HEK293 (cell line): ENCODE results near the gene B3GNT8.

Experiments
- PRDM1 ChIP-seq: fragments of 450-650 bp; formaldehyde crosslinking; IDR thresholded peaks from 2 replicates; pipeline ENCODE4; 2016; ENCODE audit warnings: missing biosample characterization, missing genetic modification characterization
- PRDM10 ChIP-seq: fragments of 450-650 bp; formaldehyde crosslinking; IDR thresholded peaks from 2 replicates; pipeline ENCODE4 v1.5.1; 2016; ENCODE audit warnings: missing biosample characterization, missing genetic modification characterization
- RBAK ChIP-seq: fragments of 450-650 bp; formaldehyde crosslinking; IDR thresholded peaks from 2 replicates; pipeline ENCODE4 v1.5.1; 2016; ENCODE audit warnings: missing biosample characterization, missing genetic modification characterization
- SP2 ChIP-seq: fragments of 450-650 bp; formaldehyde crosslinking; IDR thresholded peaks from 2 replicates; pipeline ENCODE4 v1.5.1; 2016; ENCODE audit warnings: missing biosample characterization, missing genetic modification characterization
- TSHZ1 ChIP-seq: fragments of 450-650 bp; formaldehyde crosslinking; IDR thresholded peaks from 2 replicates; pipeline ENCODE4 v1.5.1; 2016; ENCODE audit warnings: missing biosample characterization, missing genetic modification characterization, borderline replicate concordance
- ZBTB21 ChIP-seq: fragments of 450-650 bp; formaldehyde crosslinking; IDR thresholded peaks from 2 replicates; pipeline ENCODE4 v1.5.1; 2017; ENCODE audit warnings: missing biosample characterization, missing genetic modification characterization
- ZFP69B ChIP-seq: fragments of 450-650 bp; formaldehyde crosslinking; IDR thresholded peaks from 2 replicates; pipeline ENCODE4 v1.5.1; 2016; ENCODE audit warnings: missing biosample characterization, missing genetic modification characterization
- ZNF138 ChIP-seq: fragments of 450-650 bp; formaldehyde crosslinking; IDR thresholded peaks from 2 replicates; pipeline ENCODE4 v1.5.1; 2016; ENCODE audit warnings: missing biosample characterization, missing genetic modification characterization, borderline replicate concordance
- ZNF266 ChIP-seq: fragments of 450-650 bp; formaldehyde crosslinking; IDR thresholded peaks from 2 replicates; pipeline ENCODE4 v1.5.1; 2016; ENCODE audit warnings: missing biosample characterization, missing genetic modification characterization, low read depth
- ZNF292 ChIP-seq: fragments of 450-650 bp; formaldehyde crosslinking; IDR thresholded peaks from 2 replicates; pipeline ENCODE4 v1.5.1; 2016; ENCODE audit warnings: low read depth, missing biosample characterization, missing genetic modification characterization, borderline replicate concordance
- ZNF324 ChIP-seq: fragments of 450-650 bp; formaldehyde crosslinking; IDR thresholded peaks from 2 replicates; pipeline ENCODE4 v1.5.1; 2016; ENCODE audit warnings: missing biosample characterization, missing genetic modification characterization
- ZNF341 ChIP-seq: fragments of 450-650 bp; formaldehyde crosslinking; IDR thresholded peaks from 2 replicates; pipeline ENCODE4; 2016; ENCODE audit warnings: low read depth, missing biosample characterization, missing genetic modification characterization
- ZNF433 ChIP-seq: fragments of 450-650 bp; formaldehyde crosslinking; IDR thresholded peaks from 2 replicates; pipeline ENCODE4 v1.5.1; 2016; ENCODE audit warnings: missing biosample characterization, missing genetic modification characterization, low read depth
- ZNF521 ChIP-seq: fragments of 450-650 bp; formaldehyde crosslinking; IDR thresholded peaks from 2 replicates; pipeline ENCODE4 v1.5.1; 2017; ENCODE audit warnings: missing biosample characterization, mild to moderate bottlenecking, missing genetic modification characterization
- ZNF558 ChIP-seq: fragments of 450-650 bp; formaldehyde crosslinking; IDR thresholded peaks from 2 replicates; pipeline ENCODE4 v1.5.1; 2016; ENCODE audit warnings: missing biosample characterization, missing genetic modification characterization
- ZNF561 ChIP-seq: fragments of 450-650 bp; IDR thresholded peaks from 2 replicates; pipeline ENCODE4 v1.5.1; 2018; ENCODE audit warnings: missing biosample characterization, missing genetic modification characterization, borderline replicate concordance
- ZNF654 ChIP-seq: fragments of 450-650 bp; formaldehyde crosslinking; IDR thresholded peaks from 2 replicates; pipeline ENCODE4 v1.5.1; 2016; ENCODE audit warnings: low read depth, missing biosample characterization, missing genetic modification characterization
- ZNF670 ChIP-seq: fragments of 450-650 bp; formaldehyde crosslinking; IDR thresholded peaks from 2 replicates; pipeline ENCODE4 v1.5.1; 2016; ENCODE audit warnings: missing biosample characterization, missing genetic modification characterization, low read depth
- ZNF677 ChIP-seq: fragments of 450-650 bp; IDR thresholded peaks from 2 replicates; pipeline ENCODE4 v1.5.0; 2018; ENCODE audit warnings: missing biosample characterization, mild to moderate bottlenecking, missing genetic modification characterization, moderate library complexity
- ZNF837 ChIP-seq: fragments of 450-650 bp; formaldehyde crosslinking; IDR thresholded peaks from 2 replicates; pipeline ENCODE4 v1.5.1; 2016; ENCODE audit warnings: missing biosample characterization, missing genetic modification characterization
- ZNF843 ChIP-seq: fragments of 450-650 bp; formaldehyde crosslinking; IDR thresholded peaks from 2 replicates; pipeline ENCODE4 v1.5.1; 2016; ENCODE audit warnings: missing biosample characterization, missing genetic modification characterization
- TF ChIP-seq, protein P1 (sequence below): sonication (generic); formaldehyde crosslinking; IDR thresholded peaks from 2 replicates; pipeline ENCODE4 v1.8.1; 2022; ENCODE audit warnings: mild to moderate bottlenecking, moderate library complexity, missing genetic modification reagents
- TF ChIP-seq, protein P2 (sequence below): fragments of 450-650 bp; formaldehyde crosslinking; IDR thresholded peaks from 2 replicates; pipeline ENCODE4 v1.5.1; 2016; ENCODE audit warnings: missing biosample characterization, missing genetic modification characterization
- TF ChIP-seq, protein P3 (sequence below): fragments of 450-650 bp; IDR thresholded peaks from 2 replicates; pipeline ENCODE4 v1.5.1; 2018; ENCODE audit warnings: missing biosample characterization, missing genetic modification characterization
- TF ChIP-seq, protein P4 (sequence below): fragments of 450-650 bp; formaldehyde crosslinking; IDR thresholded peaks from 2 replicates; pipeline ENCODE4 v1.5.1; 2017; ENCODE audit warnings: missing biosample characterization, missing genetic modification characterization

The B3GNT8 gene

DNA sequence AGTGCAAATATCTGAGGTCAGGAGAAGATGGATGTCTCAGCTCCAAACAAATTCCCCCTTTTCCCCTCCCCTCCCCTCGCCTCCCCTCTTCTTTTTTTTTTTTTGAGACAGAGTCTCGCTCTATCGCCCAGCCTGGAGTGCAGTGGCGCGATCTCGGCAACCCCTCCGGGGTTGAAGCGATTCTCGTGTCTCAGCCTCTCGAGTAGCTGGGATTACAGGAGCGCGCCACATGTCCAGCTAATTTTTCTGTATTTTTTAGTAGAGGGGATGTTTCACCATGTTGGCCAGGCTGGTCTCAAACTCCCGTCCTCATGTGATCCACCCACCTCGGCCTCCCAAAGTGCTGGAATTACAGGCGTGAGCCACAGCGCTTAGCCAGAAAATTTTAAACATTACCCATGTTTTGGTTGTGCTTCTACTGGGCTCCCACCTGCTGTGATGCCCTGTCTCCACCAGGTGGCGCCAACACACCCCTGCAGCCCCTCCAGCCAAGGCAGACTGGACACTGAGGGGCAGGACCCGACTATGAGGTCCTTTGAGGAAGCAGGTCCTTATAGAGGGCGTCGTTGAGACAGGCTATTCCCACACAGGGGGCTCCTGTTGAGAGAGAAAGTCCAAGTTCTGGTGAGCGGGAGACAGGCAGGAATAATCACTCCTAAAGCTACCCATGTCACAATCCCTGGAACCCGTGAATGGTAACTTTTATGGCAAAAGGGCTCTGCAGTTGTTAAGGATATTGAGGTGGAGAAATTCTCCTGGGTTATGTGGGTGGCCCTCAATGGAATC lies 22.1 kb upstream of the B3GNT8 start (continued):
- TF ChIP-seq RBAK = no peak
- no peak for TF ChIP-seq ZNF266
- TF ChIP-seq ZBTB21 (tag by site-specific recombination) = no peak
- TF ChIP-seq ZNF677 (tag by site-specific recombination) = no peak
- TF ChIP-seq SP2 (tag by site-specific recombination) = no peak
- no peak for TF ChIP-seq ZNF324 (tag by site-specific recombination)
- no peak for TF ChIP-seq ZNF521 (tag by site-specific recombination)
- TF ChIP-seq ZNF654 (tag by site-specific recombination) = peak; percentile 87
- TF ChIP-seq ZNF433 = no peak
- no peak for TF ChIP-seq ZNF837 (tag by site-specific recombination)
- TF ChIP-seq PRDM1 (tag by site-specific recombination) = no peak
- TF ChIP-seq, protein P1, sequence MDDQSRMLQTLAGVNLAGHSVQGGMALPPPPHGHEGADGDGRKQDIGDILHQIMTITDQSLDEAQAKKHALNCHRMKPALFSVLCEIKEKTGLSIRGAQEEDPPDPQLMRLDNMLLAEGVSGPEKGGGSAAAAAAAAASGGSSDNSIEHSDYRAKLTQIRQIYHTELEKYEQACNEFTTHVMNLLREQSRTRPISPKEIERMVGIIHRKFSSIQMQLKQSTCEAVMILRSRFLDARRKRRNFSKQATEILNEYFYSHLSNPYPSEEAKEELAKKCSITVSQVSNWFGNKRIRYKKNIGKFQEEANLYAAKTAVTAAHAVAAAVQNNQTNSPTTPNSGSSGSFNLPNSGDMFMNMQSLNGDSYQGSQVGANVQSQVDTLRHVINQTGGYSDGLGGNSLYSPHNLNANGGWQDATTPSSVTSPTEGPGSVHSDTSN (CRISPR knock-in tag) = no peak
- TF ChIP-seq, protein P2, sequence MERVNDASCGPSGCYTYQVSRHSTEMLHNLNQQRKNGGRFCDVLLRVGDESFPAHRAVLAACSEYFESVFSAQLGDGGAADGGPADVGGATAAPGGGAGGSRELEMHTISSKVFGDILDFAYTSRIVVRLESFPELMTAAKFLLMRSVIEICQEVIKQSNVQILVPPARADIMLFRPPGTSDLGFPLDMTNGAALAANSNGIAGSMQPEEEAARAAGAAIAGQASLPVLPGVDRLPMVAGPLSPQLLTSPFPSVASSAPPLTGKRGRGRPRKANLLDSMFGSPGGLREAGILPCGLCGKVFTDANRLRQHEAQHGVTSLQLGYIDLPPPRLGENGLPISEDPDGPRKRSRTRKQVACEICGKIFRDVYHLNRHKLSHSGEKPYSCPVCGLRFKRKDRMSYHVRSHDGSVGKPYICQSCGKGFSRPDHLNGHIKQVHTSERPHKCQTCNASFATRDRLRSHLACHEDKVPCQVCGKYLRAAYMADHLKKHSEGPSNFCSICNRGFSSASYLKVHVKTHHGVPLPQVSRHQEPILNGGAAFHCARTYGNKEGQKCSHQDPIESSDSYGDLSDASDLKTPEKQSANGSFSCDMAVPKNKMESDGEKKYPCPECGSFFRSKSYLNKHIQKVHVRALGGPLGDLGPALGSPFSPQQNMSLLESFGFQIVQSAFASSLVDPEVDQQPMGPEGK (tag by site-specific recombination) = peak; percentile 56; the same call in 1 of the 2 replicates
- TF ChIP-seq PRDM10 (tag by site-specific recombination) = peak; percentile 94
- TF ChIP-seq ZNF138 (tag by site-specific recombination) = no peak
- no peak for TF ChIP-seq TSHZ1 (tag by site-specific recombination)
- no peak for TF ChIP-seq ZNF341 (tag by site-specific recombination)
- no peak for TF ChIP-seq ZNF670 (tag by site-specific recombination)
- TF ChIP-seq, protein P3, sequence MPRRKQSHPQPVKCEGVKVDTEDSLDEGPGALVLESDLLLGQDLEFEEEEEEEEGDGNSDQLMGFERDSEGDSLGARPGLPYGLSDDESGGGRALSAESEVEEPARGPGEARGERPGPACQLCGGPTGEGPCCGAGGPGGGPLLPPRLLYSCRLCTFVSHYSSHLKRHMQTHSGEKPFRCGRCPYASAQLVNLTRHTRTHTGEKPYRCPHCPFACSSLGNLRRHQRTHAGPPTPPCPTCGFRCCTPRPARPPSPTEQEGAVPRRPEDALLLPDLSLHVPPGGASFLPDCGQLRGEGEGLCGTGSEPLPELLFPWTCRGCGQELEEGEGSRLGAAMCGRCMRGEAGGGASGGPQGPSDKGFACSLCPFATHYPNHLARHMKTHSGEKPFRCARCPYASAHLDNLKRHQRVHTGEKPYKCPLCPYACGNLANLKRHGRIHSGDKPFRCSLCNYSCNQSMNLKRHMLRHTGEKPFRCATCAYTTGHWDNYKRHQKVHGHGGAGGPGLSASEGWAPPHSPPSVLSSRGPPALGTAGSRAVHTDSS (tag by site-specific recombination) = no peak
- TF ChIP-seq, protein P4, sequence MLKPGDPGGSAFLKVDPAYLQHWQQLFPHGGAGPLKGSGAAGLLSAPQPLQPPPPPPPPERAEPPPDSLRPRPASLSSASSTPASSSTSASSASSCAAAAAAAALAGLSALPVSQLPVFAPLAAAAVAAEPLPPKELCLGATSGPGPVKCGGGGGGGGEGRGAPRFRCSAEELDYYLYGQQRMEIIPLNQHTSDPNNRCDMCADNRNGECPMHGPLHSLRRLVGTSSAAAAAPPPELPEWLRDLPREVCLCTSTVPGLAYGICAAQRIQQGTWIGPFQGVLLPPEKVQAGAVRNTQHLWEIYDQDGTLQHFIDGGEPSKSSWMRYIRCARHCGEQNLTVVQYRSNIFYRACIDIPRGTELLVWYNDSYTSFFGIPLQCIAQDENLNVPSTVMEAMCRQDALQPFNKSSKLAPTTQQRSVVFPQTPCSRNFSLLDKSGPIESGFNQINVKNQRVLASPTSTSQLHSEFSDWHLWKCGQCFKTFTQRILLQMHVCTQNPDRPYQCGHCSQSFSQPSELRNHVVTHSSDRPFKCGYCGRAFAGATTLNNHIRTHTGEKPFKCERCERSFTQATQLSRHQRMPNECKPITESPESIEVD (tag by site-specific recombination) = no peak
- no peak for TF ChIP-seq ZNF292 (tag by site-specific recombination)
- no peak for TF ChIP-seq ZNF561
- peak; percentile 11; the same call in 1 of the 2 replicates for TF ChIP-seq ZNF843 (tag by site-specific recombination)
- no peak for TF ChIP-seq ZNF558
- TF ChIP-seq ZFP69B (tag by site-specific recombination) = 0 out of 2 replicates have a peak, but pooled peaks have one; percentile 33
